ENCODE data around the gene UNC5B. TPM values are rescaled to one million over a fixed set of nuclear protein-coding genes. Genes with fewer than 3 reads are reported as not detected.
A peak's percentile ranks its signal among the peaks of the same experiment; 100 is the strongest.

UNC5B gene
- total RNA-seq, 1 experiment from 2014 or later, result 49.6 TPM

- ChIA-PET CTCF (no interaction called here), POLR2A (no interaction called here)
- Mint-ChIP-seq H3K27me3 (ENCODE audit: low read depth) (no peaks in the 10 kb centered on the region), H3K27ac (no peak overlapping the region), H3K36me3 (peaks cover 14% of the 10 kb centered on the region), H3K4me1 (peaks cover 14% of the 10 kb centered on the region), H3K9me3 (no peaks in the 10 kb centered on the region), H3K4me3 (no peak overlapping the region)
- ATAC-seq, result no peak
- DNase-seq (ENCODE audit: low spot score), result no peak
- TF ChIP-seq, protein P1, sequence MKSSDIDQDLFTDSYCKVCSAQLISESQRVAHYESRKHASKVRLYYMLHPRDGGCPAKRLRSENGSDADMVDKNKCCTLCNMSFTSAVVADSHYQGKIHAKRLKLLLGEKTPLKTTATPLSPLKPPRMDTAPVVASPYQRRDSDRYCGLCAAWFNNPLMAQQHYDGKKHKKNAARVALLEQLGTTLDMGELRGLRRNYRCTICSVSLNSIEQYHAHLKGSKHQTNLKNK (CRISPR knock-in tag; IDR thresholded peaks at IDR 0.05), result no peak
- no peak for TF ChIP-seq FOXJ3 (CRISPR knock-in tag; IDR thresholded peaks at IDR 0.05; ENCODE audit: borderline replicate concordance)
- TF ChIP-seq TP53 (CRISPR knock-in tag; IDR thresholded peaks at IDR 0.05), result no peak
- TF ChIP-seq ZNF423 (CRISPR knock-in tag; IDR thresholded peaks at IDR 0.05), result no peak
- no peak for TF ChIP-seq TEAD1 (CRISPR knock-in tag; IDR thresholded peaks at IDR 0.05)
- TF ChIP-seq ERG (CRISPR knock-in tag; IDR thresholded peaks at IDR 0.05), result no peak
- TF ChIP-seq ATF3 (CRISPR knock-in tag; conservative IDR thresholded peaks at IDR 0.05), result no peak
- no peak for TF ChIP-seq ZBTB21 (CRISPR knock-in tag; IDR thresholded peaks at IDR 0.05; ENCODE audit: borderline replicate concordance)
- TF ChIP-seq, protein P2, sequence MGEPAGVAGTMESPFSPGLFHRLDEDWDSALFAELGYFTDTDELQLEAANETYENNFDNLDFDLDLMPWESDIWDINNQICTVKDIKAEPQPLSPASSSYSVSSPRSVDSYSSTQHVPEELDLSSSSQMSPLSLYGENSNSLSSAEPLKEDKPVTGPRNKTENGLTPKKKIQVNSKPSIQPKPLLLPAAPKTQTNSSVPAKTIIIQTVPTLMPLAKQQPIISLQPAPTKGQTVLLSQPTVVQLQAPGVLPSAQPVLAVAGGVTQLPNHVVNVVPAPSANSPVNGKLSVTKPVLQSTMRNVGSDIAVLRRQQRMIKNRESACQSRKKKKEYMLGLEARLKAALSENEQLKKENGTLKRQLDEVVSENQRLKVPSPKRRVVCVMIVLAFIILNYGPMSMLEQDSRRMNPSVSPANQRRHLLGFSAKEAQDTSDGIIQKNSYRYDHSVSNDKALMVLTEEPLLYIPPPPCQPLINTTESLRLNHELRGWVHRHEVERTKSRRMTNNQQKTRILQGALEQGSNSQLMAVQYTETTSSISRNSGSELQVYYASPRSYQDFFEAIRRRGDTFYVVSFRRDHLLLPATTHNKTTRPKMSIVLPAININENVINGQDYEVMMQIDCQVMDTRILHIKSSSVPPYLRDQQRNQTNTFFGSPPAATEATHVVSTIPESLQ (CRISPR knock-in tag; IDR thresholded peaks at IDR 0.05), result no peak
- TF ChIP-seq IRF2 (CRISPR knock-in tag; IDR thresholded peaks at IDR 0.05; ENCODE audit: borderline replicate concordance, low read depth), result no peak
- TF ChIP-seq ZNF232 (CRISPR knock-in tag; IDR thresholded peaks at IDR 0.05), result no peak
- no peak for TF ChIP-seq TCF7 (CRISPR knock-in tag; IDR thresholded peaks at IDR 0.05; ENCODE audit: low read depth)
- TF ChIP-seq STAT6 (CRISPR knock-in tag; conservative IDR thresholded peaks at IDR 0.05; ENCODE audit: low read depth), result no peak
- TF ChIP-seq RELA (CRISPR knock-in tag; IDR thresholded peaks at IDR 0.05; ENCODE audit: borderline replicate concordance), result no peak
- no peak for TF ChIP-seq ZNF671 (CRISPR knock-in tag; IDR thresholded peaks at IDR 0.05)
Measured at GRCh38 chr10:71321386-71321785, 109.0 kb downstream of the UNC5B start.

DNA sequence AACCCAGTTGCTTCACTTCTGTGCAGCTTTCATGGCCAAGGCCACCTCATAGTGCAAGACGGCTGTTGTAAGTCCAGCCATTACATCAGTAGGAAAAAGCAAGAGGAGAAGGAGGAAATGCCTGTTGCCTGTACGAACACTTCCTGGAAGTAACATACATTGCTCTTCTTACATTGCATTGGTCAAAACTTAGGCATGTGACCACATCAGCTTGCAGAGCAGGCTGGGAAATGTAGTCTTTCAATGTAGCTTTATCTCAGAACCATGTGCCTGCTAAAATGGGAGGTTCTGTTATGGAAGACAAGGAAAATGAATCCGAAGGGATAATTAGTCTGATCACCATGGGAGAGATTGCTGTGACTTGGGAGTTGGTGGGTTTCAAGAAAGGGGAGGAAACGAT is 111.0 kb downstream of the UNC5B start:
- CTCF ChIA-PET, result interaction anchor here (0.6 to 1.5 kb wide), 4 partner anchors 9 to 126 kb away, joined by 3 to 6 read pairs (median 4); partner anchors contain the start of gene CDH23
- TF ChIP-seq ETV6 (CRISPR knock-in tag; IDR thresholded peaks at IDR 0.05), result peak; percentile 89
- peak; percentile 94 for TF ChIP-seq USF2 (CRISPR knock-in tag; IDR thresholded peaks at IDR 0.05)
- TF ChIP-seq, protein P3, sequence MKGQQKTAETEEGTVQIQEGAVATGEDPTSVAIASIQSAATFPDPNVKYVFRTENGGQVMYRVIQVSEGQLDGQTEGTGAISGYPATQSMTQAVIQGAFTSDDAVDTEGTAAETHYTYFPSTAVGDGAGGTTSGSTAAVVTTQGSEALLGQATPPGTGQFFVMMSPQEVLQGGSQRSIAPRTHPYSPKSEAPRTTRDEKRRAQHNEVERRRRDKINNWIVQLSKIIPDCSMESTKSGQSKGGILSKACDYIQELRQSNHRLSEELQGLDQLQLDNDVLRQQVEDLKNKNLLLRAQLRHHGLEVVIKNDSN (CRISPR knock-in tag; IDR thresholded peaks at IDR 0.05), result peak; percentile 93
- no peak for TF ChIP-seq ZSCAN18 (CRISPR knock-in tag; IDR thresholded peaks at IDR 0.05)
- DNase-seq (ENCODE audit: low spot score) (no peak), ATAC-seq (no peak)
- Mint-ChIP-seq H3K4me1 (peaks cover 10% of the 10 kb centered on the region), H3K27me3 (ENCODE audit: low read depth) (no peaks in the 10 kb centered on the region), H3K9me3 (no peaks in the 10 kb centered on the region), H3K36me3 (peaks cover 14% of the 10 kb centered on the region), H3K27ac (peak overlapping the region; percentile 73; the same call in 1 of the 2 replicates), H3K4me3 (no peak overlapping the region)
- POLR2A ChIA-PET, result no interaction called here

All from WTC11 (cell line).